Measurements from ENCODE around the gene SCUBE3. TPM values are rescaled to one million over a fixed set of nuclear protein-coding genes. Genes with fewer than 3 reads are reported as not detected.

SCUBE3 gene
- total RNA-seq, 2 experiments from 2014 or later = 0.02 TPM; not detected in 1

- no peak overlapping the region for H3K4me3 Mint-ChIP-seq
- POLR2A ChIA-PET = no interaction called here
- no peaks in the 10 kb centered on the region for H3K4me1 Mint-ChIP-seq (ENCODE audit: low read depth)
- intact Hi-C loops (cut with micrococcal nuclease) = no loop called here
- H3K27ac Mint-ChIP-seq = no peak overlapping the region
- no peak for DNase-seq
- no peaks in the 10 kb centered on the region for H3K36me3 Mint-ChIP-seq
- peaks cover 19% of the 10 kb centered on the region for H3K27me3 Mint-ChIP-seq
- CTCF ChIA-PET = interaction anchor here (1.4 to 1.7 kb wide), 2 partner anchors 41 to 60 kb away, joined by 4 read pairs; no protein-coding TSS in a partner anchor
- H3K9me3 Mint-ChIP-seq = no peaks in the 10 kb centered on the region
Observed at GRCh38 chr6:35199866-35200265, 13.9 kb upstream of the SCUBE3 start.

- ChIA-PET POLR2A (no interaction called here), CTCF (interaction anchor here (1.0 to 10.1 kb wide), 4 partner anchors 38 to 215 kb away, joined by 3 to 86 read pairs (median 20); no protein-coding TSS in a partner anchor)
- no peaks in the 10 kb centered on the region for H3K36me3 Mint-ChIP-seq
- H3K9me3 Mint-ChIP-seq = no peaks in the 10 kb centered on the region
- no peak overlapping the region for H3K4me3 Mint-ChIP-seq
- peaks cover 25% of the 10 kb centered on the region for H3K27me3 Mint-ChIP-seq
- H3K4me1 Mint-ChIP-seq (ENCODE audit: low read depth) = no peaks in the 10 kb centered on the region
- DNase-seq = no peak
- H3K27ac Mint-ChIP-seq = no peak overlapping the region
- intact Hi-C loops (cut with micrococcal nuclease) = no loop called here
Observed at GRCh38 chr6:35202066-35202546, 11.7 kb upstream of the SCUBE3 start.

- no peak for DNase-seq
- POLR2A ChIA-PET = no interaction called here
- CTCF ChIA-PET = interaction anchor here (1.4 to 10.1 kb wide), 7 partner anchors 8 to 216 kb away, joined by 3 to 86 read pairs (median 20); partner anchors contain the start of genes SCUBE3 and TCP11
- intact Hi-C loops (cut with micrococcal nuclease) = no loop called here
- Mint-ChIP-seq H3K36me3 (no peaks in the 10 kb centered on the region), H3K4me1 (ENCODE audit: low read depth) (no peaks in the 10 kb centered on the region), H3K9me3 (no peaks in the 10 kb centered on the region), H3K27ac (no peak overlapping the region), H3K4me3 (no peak overlapping the region), H3K27me3 (peaks cover 31% of the 10 kb centered on the region)
Observed at GRCh38 chr6:35203152-35203670, 10.5 kb upstream of the SCUBE3 start.

- DNase-seq = no peak
- ChIA-PET POLR2A (no interaction called here), CTCF (interaction anchor here (1.3 to 10.1 kb wide), 13 partner anchors 9 to 217 kb away, joined by 3 to 86 read pairs (median 14); partner anchors contain the start of genes SCUBE3 and TCP11)
- H3K4me1 Mint-ChIP-seq (ENCODE audit: low read depth) = no peaks in the 10 kb centered on the region
- H3K4me3 Mint-ChIP-seq = no peak overlapping the region
- H3K36me3 Mint-ChIP-seq = no peaks in the 10 kb centered on the region
- intact Hi-C loops (cut with micrococcal nuclease) = loop anchor here (2.0 kb wide), 1 partner anchor 217 kb away; no protein-coding TSS in a partner anchor
- H3K27ac Mint-ChIP-seq = no peak overlapping the region
- no peaks in the 10 kb centered on the region for H3K9me3 Mint-ChIP-seq
- H3K27me3 Mint-ChIP-seq = peaks cover 32% of the 10 kb centered on the region
Observed at GRCh38 chr6:35203680-35204079, 10.1 kb upstream of the SCUBE3 start.

GRCh38 chr6:35206346-35206745 is 7.4 kb upstream of the SCUBE3 start:
- ChIA-PET CTCF (interaction anchor here (1.0 to 10.1 kb wide), 17 partner anchors 9 to 235 kb away, joined by 3 to 86 read pairs (median 10); partner anchors contain the start of genes SCUBE3 and TCP11), POLR2A (no interaction called here)
- Mint-ChIP-seq H3K27ac (no peak overlapping the region), H3K36me3 (no peaks in the 10 kb centered on the region), H3K27me3 (peaks cover 39% of the 10 kb centered on the region), H3K4me3 (no peak overlapping the region), H3K4me1 (ENCODE audit: low read depth) (no peaks in the 10 kb centered on the region), H3K9me3 (no peaks in the 10 kb centered on the region)
- no peak for DNase-seq
- intact Hi-C loops (cut with micrococcal nuclease) = no loop called here

GRCh38 chr6:35208419-35208818 is 5.3 kb upstream of the SCUBE3 start:
- Mint-ChIP-seq H3K36me3 (no peaks in the 10 kb centered on the region), H3K4me1 (ENCODE audit: low read depth) (peaks cover 5% of the 10 kb centered on the region), H3K4me3 (no peak overlapping the region), H3K9me3 (no peaks in the 10 kb centered on the region), H3K27ac (no peak overlapping the region), H3K27me3 (peaks cover 53% of the 10 kb centered on the region)
- POLR2A ChIA-PET = no interaction called here
- no peak for DNase-seq
- CTCF ChIA-PET = interaction anchor here (1.2 to 10.1 kb wide), 6 partner anchors 14 to 221 kb away, joined by 3 to 86 read pairs (median 35); partner anchors contain the start of gene TCP11
- intact Hi-C loops (cut with micrococcal nuclease) = no loop called here

GRCh38 chr6:35209081-35209480 is 4.7 kb upstream of the SCUBE3 start:
- no peak overlapping the region for H3K4me3 Mint-ChIP-seq
- ChIA-PET POLR2A (no interaction called here), CTCF (interaction anchor here (0.6 to 10.1 kb wide), 5 partner anchors 32 to 222 kb away, joined by 3 to 86 read pairs (median 51); partner anchors contain the start of gene TCP11)
- peaks cover 55% of the 10 kb centered on the region for H3K27me3 Mint-ChIP-seq
- H3K27ac Mint-ChIP-seq = no peak overlapping the region
- H3K36me3 Mint-ChIP-seq = no peaks in the 10 kb centered on the region
- peaks cover 5% of the 10 kb centered on the region for H3K4me1 Mint-ChIP-seq (ENCODE audit: low read depth)
- H3K9me3 Mint-ChIP-seq = no peaks in the 10 kb centered on the region
- intact Hi-C loops (cut with micrococcal nuclease) = no loop called here
- DNase-seq = no peak

- DNase-seq = no peak
- H3K36me3 Mint-ChIP-seq = no peaks in the 10 kb centered on the region
- H3K4me3 Mint-ChIP-seq = no peak overlapping the region
- CTCF ChIA-PET = interaction anchor here (0.6 to 10.1 kb wide), 5 partner anchors 31 to 223 kb away, joined by 3 to 86 read pairs (median 51); partner anchors contain the start of gene TCP11
- H3K4me1 Mint-ChIP-seq (ENCODE audit: low read depth) = peaks cover 5% of the 10 kb centered on the region
- POLR2A ChIA-PET = no interaction called here
- H3K9me3 Mint-ChIP-seq = no peaks in the 10 kb centered on the region
- H3K27me3 Mint-ChIP-seq = peaks cover 51% of the 10 kb centered on the region
- intact Hi-C loops (cut with micrococcal nuclease) = no loop called here
- no peak overlapping the region for H3K27ac Mint-ChIP-seq
Observed at GRCh38 chr6:35209622-35210247, 4.0 kb upstream of the SCUBE3 start.

GRCh38 chr6:35213298-35213791 is 411 bp upstream of the SCUBE3 start:
- H3K4me3 Mint-ChIP-seq = peak overlapping the region; percentile 21
- H3K36me3 Mint-ChIP-seq = no peaks in the 10 kb centered on the region
- H3K9me3 Mint-ChIP-seq = no peaks in the 10 kb centered on the region
- DNase-seq = no peak
- intact Hi-C loops (cut with micrococcal nuclease) = no loop called here
- H3K27ac Mint-ChIP-seq = no peak overlapping the region
- H3K27me3 Mint-ChIP-seq = peaks cover 64% of the 10 kb centered on the region
- ChIA-PET POLR2A (no interaction called here), CTCF (no interaction called here)
- peaks cover 5% of the 10 kb centered on the region for H3K4me1 Mint-ChIP-seq (ENCODE audit: low read depth)

- no peaks in the 10 kb centered on the region for H3K36me3 Mint-ChIP-seq
- ChIA-PET POLR2A (interaction anchor here (1.2 kb wide), 1 partner anchor 66 kb away, joined by 3 read pairs; no protein-coding TSS in a partner anchor), CTCF (interaction anchor here (0.9 to 3.6 kb wide), 3 partner anchors 10 to 26 kb away, joined by 3 to 20 read pairs (median 7); no protein-coding TSS in a partner anchor)
- intact Hi-C loops (cut with micrococcal nuclease) = no loop called here
- peaks cover 5% of the 10 kb centered on the region for H3K4me1 Mint-ChIP-seq (ENCODE audit: low read depth)
- H3K27me3 Mint-ChIP-seq = peaks cover 64% of the 10 kb centered on the region
- no peak for DNase-seq
- H3K27ac Mint-ChIP-seq = no peak overlapping the region
- H3K4me3 Mint-ChIP-seq = no peak overlapping the region
- no peaks in the 10 kb centered on the region for H3K9me3 Mint-ChIP-seq
Observed at GRCh38 chr6:35214869-35215664, 1.3 kb downstream of the SCUBE3 start.

- Mint-ChIP-seq H3K4me1 (ENCODE audit: low read depth) (peaks cover 5% of the 10 kb centered on the region), H3K27me3 (peaks cover 64% of the 10 kb centered on the region), H3K36me3 (no peaks in the 10 kb centered on the region), H3K4me3 (no peak overlapping the region), H3K9me3 (no peaks in the 10 kb centered on the region), H3K27ac (no peak overlapping the region)
- ChIA-PET CTCF (interaction anchor here (0.9 to 3.6 kb wide), 3 partner anchors 11 to 26 kb away, joined by 3 to 20 read pairs (median 7); no protein-coding TSS in a partner anchor), POLR2A (interaction anchor here (1.2 kb wide), 1 partner anchor 67 kb away, joined by 3 read pairs; no protein-coding TSS in a partner anchor)
- no peak for DNase-seq
- intact Hi-C loops (cut with micrococcal nuclease) = no loop called here
Observed at GRCh38 chr6:35215665-35216411, 2.1 kb downstream of the SCUBE3 start.
